ENCODE results near the gene LIME1.

LIME1 gene, protein sequence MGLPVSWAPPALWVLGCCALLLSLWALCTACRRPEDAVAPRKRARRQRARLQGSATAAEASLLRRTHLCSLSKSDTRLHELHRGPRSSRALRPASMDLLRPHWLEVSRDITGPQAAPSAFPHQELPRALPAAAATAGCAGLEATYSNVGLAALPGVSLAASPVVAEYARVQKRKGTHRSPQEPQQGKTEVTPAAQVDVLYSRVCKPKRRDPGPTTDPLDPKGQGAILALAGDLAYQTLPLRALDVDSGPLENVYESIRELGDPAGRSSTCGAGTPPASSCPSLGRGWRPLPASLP

DNA sequence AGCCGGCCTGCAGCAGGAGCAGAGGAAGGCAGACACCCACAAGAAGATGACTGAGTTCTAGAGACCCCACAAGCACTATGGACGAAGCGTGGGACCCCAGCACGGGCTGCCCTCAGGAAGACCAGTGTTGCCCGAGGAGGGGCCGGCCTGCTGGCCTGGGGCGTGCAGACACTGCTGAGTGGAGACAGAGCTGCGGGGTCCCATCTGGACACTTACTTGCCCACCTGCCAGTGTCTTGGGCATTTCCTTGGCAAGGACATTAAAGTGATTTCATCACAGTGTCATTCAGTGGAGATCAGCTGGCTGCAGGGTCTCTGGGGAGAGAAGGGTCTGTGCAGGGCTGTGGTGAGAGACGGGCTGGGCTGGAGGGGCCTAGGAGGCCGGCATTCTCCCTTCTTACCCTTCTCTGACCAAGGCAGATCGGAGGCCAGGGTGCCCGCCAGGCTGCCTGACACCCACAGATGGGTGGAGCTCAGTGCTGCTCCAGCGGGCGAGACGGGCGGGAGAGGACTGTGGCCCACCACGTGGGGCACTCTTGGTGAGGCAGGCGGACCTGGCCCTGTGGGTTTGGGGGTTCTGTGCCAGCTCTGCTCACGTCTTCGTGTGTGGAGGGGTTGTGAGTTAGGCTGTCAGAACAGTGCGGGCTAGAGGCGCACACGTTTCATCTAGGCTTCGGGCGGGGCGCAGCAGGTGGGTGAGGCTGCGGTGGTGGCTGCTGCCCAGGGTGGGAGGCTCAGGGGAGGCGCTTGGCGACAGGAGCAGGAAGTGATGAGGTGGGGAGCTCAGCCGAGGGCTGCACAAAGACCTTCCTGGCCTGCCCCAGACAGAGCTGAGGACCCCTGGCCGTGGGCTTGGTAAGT lies at the start of gene LIME1:
Gene LIME1 (plus strand): TSS at position 806 of the 860 bp plus-strand sequence. CDS start 886 bp downstream, outside the sequence.
- no peak for DNase-seq (ENCODE audit: low spot score)

DNA sequence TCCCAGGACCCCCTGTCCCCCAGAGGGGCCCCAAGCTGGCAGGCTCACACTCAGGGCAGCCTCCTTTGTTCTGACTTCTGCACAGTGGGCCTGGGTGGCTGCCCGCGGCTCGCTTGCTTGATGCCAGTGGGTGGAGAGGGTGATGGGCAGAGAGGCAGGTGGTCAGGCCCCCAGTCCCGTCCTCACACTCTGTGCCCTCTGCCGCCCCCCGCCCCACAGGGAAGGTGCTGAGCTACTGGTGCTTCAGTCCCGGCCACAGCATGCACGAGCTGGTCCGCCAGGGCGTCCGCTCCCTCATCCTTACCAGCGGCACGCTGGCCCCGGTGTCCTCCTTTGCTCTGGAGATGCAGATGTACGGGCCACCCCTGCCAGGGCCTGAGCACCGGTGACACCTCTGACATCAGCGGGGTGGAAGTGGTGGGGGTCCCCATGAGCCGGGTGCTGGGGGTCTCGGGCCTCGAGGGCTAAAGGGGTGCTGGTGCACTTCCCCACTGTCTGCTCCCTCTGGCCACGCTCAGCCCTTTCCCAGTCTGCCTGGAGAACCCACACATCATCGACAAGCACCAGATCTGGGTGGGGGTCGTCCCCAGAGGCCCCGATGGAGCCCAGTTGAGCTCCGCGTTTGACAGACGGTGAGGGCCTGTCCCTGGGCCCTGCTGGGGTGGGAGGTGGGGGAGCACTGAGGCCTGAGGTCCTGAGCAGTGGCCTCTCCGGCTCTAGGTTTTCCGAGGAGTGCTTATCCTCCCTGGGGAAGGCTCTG lies 48.9 kb upstream of the LIME1 start:
- no peak for DNase-seq (ENCODE audit: low spot score)

DNA sequence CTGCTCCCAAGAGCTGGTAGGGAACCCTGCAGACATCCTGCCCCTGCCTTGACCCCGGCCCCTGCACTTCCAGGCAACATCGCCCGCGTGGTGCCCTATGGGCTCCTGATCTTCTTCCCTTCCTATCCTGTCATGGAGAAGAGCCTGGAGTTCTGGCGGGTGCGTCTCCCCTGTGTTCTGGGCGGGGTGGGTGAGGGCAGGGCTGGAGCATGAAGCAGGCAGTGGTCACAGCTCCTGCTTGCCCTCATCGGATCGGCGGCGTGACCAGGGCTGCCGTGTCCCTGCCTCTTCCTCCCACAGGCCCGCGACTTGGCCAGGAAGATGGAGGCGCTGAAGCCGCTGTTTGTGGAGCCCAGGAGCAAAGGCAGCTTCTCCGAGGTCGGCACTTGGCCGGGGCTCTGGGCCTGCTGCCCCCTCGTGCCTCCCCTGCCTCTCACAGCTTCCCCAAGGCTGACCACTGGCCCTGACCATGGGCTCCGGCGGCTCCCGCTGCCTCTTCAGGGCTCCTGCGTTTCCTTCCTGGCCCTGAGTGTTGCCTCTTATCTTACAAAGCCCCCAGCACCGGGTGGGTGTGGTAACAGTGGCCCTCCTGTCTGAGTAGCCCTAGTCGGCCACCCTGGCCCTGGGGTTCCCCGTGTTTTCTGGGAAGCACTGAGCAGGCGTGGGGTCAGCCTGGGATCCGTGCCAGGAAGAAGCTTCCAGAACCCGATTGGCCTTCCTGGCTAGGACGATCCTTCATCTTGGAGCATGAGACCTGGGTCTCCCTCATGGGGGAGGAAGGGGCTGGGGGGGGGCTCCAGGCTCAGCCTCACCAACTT lies 48.0 kb upstream of the LIME1 start:
- DNase-seq (ENCODE audit: low spot score) = no peak

DNA sequence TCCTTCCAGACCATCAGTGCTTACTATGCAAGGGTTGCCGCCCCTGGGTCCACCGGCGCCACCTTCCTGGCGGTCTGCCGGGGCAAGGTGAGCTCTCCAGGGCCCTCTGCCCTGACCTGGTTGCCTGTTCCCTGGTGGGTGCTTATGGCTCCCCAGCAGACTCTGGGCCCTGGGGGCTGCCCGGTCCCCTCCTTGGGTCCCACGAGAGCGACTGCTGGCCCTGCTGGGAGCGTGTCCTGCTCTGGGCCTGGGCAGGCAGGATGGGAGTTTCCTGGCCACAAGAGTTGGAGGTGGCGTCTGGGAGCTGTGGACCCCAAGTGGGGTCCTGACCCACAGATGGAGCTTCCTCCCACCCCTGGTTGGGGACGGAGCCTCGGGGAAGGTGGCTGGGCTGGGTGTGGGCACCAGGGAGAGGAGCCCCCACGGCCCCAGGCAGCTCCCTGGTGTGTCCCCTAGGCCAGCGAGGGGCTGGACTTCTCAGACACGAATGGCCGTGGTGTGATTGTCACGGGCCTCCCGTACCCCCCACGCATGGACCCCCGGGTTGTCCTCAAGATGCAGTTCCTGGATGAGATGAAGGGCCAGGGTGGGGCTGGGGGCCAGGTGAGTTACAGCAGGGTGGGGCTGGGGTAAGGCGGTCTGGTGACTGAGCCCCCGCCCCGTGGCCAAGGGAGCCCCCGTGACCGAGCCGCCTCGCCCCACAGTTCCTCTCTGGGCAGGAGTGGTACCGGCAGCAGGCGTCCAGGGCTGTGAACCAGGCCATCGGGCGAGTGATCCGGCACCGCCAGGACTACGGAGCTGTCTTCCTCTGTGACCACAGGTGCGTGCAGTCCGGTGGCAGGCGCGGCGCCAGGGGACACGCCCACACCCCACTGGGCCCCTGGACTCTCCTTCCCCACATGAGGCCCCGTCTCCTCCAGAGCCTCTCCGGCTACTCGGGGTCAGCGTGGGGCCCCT lies 47.1 kb upstream of the LIME1 start:
- no peak for DNase-seq (ENCODE audit: low spot score)

DNA sequence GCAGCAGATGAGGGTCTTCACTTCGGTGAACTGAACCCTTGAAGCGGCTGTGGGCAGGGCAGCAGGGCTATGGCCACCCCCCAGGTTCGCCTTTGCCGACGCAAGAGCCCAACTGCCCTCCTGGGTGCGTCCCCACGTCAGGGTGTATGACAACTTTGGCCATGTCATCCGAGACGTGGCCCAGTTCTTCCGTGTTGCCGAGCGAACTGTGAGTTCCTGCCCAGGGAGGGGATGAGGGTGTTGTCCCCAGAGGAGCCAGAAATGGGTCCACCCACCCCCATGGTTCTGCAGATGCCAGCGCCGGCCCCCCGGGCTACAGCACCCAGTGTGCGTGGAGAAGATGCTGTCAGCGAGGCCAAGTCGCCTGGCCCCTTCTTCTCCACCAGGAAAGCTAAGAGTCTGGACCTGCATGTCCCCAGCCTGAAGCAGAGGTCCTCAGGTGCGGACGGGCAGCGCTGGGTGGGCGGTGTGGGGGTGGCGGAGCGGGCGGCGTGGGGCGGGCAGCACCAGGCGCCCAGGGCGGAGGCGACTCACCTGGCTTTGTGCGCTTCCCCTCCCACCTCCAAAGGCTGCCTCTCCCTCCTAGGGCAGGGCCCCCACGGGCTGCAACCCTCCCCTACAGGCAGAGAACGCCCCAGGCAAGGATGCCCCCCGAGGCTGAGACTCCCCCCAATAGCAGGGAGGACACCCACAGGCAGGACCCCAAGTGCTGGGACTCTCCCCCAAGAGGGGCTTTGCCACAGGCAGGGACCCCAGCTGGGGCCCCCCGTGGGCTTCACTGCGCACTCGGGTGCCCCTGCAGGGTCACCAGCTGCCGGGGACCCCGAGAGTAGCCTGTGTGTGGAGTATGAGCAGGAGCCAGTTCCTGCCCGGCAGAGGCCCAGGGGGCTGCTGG lies 46.2 kb upstream of the LIME1 start:
- no peak for DNase-seq (ENCODE audit: low spot score)

DNA sequence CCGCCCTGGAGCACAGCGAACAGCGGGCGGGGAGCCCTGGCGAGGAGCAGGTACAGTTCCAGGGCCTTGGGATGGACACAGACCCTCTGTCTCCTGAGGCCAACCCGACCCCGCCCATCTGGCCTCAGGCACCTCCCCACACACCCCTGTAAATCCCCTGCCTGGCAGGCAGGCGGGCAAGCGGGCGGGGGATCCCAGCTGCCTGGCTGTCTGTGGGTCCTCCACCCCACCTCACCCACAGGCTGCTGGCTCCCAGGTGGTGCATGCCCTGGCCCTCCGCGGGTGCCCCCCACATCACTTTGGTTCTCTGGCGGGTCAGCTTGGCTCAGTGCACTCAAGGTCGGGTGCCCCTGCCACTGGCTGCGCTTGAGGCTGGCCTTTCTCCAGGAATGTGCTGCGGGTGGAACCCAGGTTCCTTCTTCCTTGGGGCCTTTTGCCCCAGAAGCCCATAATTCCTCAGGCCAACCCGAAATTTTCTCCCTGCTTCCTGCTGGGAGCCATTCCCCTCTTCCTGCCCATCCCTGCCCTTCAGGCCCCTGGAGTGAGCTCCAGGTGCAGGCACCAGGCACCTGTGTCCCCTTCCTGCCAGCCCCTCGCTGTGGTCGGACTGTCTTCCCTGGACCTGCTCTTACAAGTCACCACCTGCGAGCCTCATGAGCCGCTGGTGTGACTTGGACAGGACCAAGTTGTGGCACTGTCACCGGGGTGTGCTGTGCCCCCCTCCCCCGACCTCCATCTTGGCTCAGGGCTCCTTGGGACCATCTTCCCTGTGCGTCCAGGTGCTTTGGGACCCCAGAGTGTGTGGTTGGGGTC lies 45.4 kb upstream of the LIME1 start:
- no peak for DNase-seq (ENCODE audit: low spot score)

DNA sequence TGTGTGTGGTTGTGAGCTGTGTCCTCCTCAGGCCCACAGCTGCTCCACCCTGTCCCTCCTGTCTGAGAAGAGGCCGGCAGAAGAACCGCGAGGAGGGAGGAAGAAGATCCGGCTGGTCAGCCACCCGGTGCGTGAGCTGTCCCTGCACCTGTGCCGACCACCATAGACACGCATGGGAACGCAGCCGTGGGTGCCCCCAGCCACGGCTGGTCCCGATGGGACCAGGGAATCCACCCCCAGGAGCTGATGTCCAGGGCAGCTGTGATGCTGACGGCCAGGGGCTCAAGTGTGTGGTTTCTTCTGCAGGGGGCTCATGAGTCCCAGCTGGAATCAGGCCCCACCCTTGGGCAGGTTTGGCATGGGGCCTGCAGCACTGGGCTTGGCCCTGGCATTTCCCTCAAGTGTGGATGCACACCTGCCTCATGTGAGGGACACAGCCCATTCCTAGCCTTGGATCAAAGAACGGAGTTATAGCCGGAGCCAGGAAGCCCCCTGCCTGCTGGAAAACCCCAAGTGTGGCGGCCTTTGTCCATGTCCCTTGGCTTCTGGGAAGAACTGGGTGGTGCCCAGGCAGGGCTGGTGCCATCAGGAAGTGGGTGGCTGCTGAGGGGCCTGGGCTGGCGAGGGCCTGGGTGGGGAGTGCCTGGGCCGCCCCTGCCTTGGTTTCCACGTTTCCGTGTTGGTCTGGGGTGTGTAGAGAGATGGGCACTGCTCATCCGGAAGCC lies 44.6 kb upstream of the LIME1 start:
- no peak for DNase-seq (ENCODE audit: low spot score)

DNA sequence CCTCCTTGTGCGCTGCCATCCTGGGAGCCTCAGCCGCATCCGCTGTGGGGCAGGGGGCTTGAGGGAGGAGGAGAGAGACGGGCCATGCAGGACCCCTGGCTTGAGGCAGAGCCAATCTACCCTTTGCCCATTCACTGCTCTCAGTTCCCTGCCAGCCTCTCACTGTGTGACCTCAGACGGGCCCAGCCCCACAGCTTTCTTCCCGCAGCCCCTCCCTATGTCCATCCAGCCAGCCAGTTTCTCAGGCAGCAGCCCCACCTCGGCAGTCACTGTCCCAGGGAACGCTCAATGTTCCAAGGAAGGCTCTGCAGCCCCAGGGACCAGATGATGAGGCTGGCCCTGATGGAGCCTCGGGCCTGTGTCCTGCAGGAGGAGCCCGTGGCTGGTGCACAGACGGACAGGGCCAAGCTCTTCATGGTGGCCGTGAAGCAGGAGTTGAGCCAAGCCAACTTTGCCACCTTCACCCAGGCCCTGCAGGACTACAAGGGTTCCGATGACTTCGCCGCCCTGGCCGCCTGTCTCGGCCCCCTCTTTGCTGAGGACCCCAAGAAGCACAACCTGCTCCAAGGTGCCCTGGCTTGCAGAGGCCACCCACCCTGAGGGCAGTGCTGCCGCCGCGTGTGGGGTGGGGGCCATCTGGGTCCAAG lies 43.9 kb upstream of the LIME1 start:
- no peak for DNase-seq (ENCODE audit: low spot score)

DNA sequence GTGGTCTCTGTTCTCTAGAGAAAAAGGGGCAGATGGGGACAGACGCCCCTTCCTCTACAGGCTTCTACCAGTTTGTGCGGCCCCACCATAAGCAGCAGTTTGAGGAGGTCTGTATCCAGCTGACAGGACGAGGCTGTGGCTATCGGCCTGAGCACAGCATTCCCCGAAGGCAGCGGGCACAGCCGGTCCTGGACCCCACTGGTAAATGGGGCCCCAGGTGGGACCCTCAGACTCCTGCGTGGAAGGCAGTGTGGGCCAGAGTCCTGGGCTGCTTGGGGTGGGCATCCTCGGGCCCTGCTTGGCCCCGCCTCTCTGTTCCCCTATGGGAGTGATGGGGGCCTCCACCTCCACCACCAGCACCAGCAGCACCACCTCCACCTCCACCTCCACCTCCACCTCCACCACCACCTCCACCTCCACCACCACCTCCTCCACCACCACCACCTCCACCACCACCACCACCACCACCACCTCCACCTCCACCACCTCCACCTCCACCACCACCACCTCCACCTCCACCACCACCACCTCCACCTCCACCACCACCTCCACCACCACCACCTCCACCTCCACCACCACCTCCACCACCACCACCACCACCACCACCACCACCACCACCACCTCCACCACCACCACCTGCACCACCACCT lies 43.3 kb upstream of the LIME1 start:
- DNase-seq (ENCODE audit: low spot score) = no peak

DNA sequence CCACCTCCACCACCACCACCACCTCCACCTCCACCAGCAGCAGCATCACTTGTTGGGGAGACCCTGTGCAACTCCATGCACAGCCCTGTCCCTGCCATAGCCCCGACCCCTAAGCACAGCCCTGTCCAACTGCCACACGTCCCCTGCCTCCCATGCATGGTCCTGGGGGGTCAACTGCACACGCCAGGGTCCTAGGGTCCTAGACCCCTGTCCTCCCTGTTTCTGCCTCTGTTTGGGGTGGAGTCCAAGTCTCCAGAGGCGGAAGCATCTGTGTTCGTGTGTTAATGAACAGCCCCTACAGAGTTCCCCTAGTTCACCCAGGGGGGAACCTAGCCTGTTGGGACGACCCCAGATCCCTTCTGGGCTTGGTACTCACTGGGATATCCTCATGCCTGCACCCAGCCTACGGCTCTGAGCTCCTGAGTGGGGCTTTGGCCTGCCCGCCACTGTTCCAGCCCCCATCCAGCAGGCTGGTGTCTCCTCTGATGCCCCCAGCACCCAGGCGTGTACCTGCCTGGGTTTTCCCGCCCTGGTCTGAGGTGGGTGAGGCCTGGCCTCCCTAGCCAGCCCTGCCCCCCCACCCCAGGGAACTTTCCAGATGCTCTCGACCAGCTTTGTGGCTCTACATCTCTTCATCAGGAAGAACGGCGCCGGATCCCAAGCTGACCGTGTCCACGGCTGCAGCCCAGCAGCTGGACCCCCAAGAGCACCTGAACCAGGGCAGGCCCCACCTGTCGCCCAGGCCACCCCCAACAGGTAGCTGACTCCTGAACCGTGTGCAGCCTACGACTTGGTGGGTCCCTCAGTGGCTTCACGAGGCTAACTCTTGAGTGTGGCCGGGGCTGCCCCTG lies 42.5 kb upstream of the LIME1 start:
- DNase-seq (ENCODE audit: low spot score) = no peak

DNA sequence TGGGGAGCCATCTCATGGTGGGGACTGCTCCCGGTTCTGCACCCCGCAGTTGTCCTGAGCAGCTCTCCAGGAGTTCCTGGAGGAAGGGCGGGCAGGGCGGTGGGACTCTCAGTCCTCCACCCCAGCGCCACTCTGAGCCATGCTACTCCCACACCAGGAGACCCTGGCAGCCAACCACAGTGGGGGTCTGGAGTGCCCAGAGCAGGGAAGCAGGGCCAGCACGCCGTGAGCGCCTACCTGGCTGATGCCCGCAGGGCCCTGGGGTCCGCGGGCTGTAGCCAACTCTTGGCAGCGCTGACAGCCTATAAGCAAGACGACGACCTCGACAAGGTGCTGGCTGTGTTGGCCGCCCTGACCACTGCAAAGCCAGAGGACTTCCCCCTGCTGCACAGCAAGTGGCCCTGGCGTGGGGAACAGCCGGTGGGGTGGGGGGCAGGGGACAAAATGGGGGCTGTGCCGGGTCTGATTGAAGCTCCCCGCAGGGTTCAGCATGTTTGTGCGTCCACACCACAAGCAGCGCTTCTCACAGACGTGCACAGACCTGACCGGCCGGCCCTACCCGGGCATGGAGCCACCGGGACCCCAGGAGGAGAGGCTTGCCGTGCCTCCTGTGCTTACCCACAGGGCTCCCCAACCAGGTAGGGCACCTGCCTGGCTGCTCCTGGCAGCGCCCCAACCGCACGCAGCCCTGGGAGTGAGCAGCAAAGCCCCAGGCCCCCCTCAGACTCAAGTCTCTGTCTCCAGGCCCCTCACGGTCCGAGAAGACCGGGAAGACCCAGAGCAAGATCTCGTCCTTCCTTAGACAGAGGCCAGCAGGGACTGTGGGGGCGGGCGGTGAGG lies 41.7 kb upstream of the LIME1 start:
- no peak for DNase-seq (ENCODE audit: low spot score)

DNA sequence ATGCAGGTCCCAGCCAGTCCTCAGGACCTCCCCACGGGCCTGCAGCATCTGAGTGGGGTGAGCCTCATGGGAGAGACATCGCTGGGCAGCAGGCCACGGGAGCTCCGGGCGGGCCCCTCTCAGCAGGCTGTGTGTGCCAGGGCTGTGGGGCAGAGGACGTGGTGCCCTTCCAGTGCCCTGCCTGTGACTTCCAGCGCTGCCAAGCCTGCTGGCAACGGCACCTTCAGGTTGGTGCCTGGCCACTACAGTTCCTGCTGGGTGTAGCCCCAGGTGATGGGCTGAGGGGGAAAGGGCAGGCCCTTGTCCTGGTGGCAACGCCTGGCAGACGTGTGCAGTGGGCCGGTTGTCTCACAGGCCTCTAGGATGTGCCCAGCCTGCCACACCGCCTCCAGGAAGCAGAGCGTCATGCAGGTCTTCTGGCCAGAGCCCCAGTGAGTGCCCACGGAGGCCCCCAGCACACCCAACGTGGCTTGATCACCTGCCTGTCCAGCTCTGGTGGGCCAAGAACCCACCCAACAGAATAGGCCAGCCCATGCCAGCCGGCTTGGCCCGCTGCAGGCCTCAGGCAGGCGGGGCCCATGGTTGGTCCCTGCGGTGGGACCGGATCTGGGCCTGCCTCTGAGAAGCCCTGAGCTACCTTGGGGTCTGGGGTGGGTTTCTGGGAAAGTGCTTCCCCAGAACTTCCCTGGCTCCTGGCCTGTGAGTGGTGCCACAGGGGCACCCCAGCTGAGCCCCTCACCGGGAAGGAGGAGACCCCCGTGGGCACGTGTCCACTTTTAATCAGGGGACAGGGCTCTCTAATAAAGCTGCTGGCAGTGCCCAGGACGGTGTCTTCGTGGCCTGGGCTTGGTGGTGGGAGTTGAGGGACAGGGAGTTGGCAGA lies 40.8 kb upstream of the LIME1 start:
- DNase-seq (ENCODE audit: low spot score) = no peak

DNA sequence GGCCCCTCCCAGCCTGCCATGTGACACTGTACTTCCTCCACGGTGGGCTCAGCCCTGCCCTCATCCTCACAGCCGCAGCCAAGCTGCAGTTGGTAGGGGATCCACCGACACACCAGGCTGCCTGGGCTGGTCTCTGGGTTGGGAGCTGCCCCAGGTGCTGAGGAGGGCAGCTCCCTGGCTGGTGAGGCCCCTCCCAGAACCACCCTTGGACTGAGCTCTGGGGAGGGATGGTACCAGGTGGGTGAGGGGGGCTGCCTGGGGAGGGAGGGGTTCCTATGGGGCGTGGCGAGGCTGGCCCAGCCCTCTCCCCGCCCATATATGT lies 40.2 kb upstream of the LIME1 start:
- DNase-seq (ENCODE audit: low spot score) = no peak
